Keratinocyte (primary cell): ENCODE results near the gene HID1.

Experiments used
- EZH2 ChIP-seq: IDR thresholded peaks from one replicate; pipeline ENCODE4 v1.6.1; 2012; ENCODE audit warnings: inconsistent platforms, mild to moderate bottlenecking, low read length, moderate library complexity
- TF ChIP-seq, protein P1 (sequence below), 3 experiments: IDR thresholded peaks in 1 of 3; conservative IDR thresholded peaks in 1 of 3; optimal IDR thresholded peaks in 1 of 3; 2 replicates in 2 of 3; 3 replicates in 1 of 3; pipeline versions ENCODE3 to v1.5.1; 2011; ENCODE audit warnings: low read length in 3 of 3, mild to moderate bottlenecking in 3 of 3, moderate library complexity in 2 of 3, control low read depth in 1 of 3, inconsistent platforms in 1 of 3; ENCODE audit not compliant: insufficient read depth in 2 of 3; ENCODE audit errors: extremely low read depth in 1 of 3

DNA sequence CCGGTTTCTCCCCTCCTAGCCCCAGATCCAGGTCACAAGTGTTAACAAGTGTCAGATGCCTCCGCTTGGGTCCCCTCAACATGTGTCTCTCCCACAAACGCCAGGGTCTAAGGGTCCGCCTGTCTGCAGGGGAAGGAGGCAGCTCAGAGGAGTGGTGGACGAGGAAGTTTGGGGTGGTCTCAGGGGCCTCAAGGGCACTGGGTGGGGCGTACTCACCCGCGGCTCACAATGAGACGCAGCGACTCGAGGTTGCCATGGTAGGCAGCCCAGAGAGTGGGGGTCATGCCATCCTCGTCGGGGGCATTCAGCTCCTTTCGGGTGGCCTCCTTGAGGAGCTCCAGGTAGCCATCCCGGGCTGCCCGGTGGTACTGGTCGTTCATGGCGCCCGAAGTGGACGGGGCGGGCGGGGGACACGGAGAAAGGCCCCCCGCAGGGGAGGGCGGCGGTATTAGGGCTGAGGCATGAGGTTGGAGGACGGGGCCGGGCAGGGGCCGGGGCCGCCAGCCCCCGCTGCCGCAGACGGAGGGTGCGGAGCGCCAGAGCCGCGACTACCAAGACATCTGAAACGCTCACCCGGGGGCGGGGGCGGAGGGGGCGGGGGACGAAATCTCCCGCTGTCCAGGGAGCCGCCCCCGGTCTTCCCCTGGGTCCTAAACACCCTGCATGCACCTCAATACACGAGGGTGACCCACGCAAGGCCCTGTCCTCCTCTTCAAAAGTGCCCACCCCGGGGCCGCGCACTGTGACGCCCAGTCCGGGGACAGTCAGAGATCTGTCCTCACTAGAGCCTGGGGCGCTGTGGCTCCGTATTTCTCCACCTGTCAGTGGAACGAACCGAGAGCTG is 49.6 kb downstream of the HID1 start, which contains the start of gene USH1G:
- TF ChIP-seq, protein P1, sequence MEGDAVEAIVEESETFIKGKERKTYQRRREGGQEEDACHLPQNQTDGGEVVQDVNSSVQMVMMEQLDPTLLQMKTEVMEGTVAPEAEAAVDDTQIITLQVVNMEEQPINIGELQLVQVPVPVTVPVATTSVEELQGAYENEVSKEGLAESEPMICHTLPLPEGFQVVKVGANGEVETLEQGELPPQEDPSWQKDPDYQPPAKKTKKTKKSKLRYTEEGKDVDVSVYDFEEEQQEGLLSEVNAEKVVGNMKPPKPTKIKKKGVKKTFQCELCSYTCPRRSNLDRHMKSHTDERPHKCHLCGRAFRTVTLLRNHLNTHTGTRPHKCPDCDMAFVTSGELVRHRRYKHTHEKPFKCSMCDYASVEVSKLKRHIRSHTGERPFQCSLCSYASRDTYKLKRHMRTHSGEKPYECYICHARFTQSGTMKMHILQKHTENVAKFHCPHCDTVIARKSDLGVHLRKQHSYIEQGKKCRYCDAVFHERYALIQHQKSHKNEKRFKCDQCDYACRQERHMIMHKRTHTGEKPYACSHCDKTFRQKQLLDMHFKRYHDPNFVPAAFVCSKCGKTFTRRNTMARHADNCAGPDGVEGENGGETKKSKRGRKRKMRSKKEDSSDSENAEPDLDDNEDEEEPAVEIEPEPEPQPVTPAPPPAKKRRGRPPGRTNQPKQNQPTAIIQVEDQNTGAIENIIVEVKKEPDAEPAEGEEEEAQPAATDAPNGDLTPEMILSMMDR (optimal IDR thresholded peaks at IDR 0.05 in 1 of 3, IDR thresholded peaks at IDR 0.05 in 1 of 3, conservative IDR thresholded peaks at IDR 0.05 in 1 of 3; ENCODE audit: extremely low read depth in 1 of 3, insufficient read depth in 2 of 3, low read length in 3 of 3) = no peak
- TF ChIP-seq EZH2 = peak; percentile 64
